ENCODE data around the gene FAM168B.

The FAM168B gene

DNA sequence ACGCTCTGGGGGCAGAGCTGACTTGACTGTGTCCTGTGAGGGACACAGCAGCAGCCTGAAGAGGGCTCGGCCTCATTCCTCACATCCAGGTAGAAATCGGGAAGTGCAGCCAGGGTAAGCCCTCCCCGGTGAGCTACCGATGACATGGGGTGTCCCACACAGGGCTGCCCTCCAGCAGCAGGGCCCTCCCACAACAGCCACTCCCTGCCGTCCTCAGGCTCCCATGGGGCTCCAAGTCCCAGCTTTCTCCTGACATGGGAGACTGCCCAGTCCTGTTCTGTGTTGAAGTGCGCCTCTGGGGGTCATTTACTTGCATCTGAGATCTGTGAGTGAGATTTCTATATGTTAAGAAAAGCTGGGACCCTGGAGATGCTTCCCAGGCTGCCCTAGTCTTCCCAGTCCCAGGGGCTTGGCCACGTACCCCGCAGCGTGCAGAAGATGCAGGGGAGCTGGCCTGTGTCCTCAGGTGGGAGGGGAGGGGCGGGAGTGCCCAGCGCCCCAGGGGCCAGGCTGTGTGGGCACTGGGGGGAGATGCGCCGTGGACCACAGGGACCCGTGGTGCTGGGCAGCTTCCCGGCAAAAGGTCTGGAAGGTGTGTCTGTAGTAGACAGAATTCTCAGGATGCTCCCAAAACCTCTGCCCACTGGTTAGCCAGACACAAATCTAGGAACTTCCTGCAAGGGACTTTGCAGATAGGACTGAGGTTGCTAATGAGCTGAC is 87.9 kb downstream of the FAM168B start:
- Histone ChIP-seq H3K23ac (ENCODE audit: low read length) (no peak overlapping the region), H3K36me3 (ENCODE audit: control insufficient read depth, insufficient read depth, low read length) (no peaks in the 10 kb centered on the region), H3K27me3 (ENCODE audit: insufficient read depth, low read length, poor library complexity) (no peaks in the 10 kb centered on the region), H4K5ac (ENCODE audit: low read length) (no peak overlapping the region), H3K4ac (ENCODE audit: low read depth, low read length) (no peak overlapping the region), H3K9ac (ENCODE audit: low read length) (no peak overlapping the region), H3K4me3 (ENCODE audit: low read length) (no peak overlapping the region), H3K27ac (ENCODE audit: low read depth, low read length) (no peak overlapping the region), H3K79me2 (ENCODE audit: control insufficient read depth, insufficient read depth, low read length) (no peaks in the 10 kb centered on the region), H2BK15ac (replicated peaks; ENCODE audit: low read depth) (no peak overlapping the region), H4K8ac (ENCODE audit: low read depth, low read length) (no peak overlapping the region), H3K56ac (ENCODE audit: low read length) (no peak overlapping the region), H3K79me1 (ENCODE audit: low read length) (no peaks in the 10 kb centered on the region), H3K4me1 (ENCODE audit: control insufficient read depth, low read depth, low read length) (no peaks in the 10 kb centered on the region), H3K4me2 (ENCODE audit: low read length) (no peak overlapping the region), H2BK120ac (ENCODE audit: low read depth, low read length) (no peak overlapping the region), H2BK5ac (ENCODE audit: low read length) (no peak overlapping the region), H3K18ac (ENCODE audit: low read length) (no peak overlapping the region), H2AK5ac (ENCODE audit: low read length) (no peak overlapping the region)
- WGBS (ENCODE audit: extremely low coverage, insufficient coverage, low lambda C conversion rate): no CpG with 5 or more reads among the region's 16 CpGs
- DNase-seq: no peak

GRCh38 chr2:131004446-131005209 is 88.6 kb downstream of the FAM168B start:
- no peak overlapping the region for H3K4ac ChIP-seq (ENCODE audit: low read depth, low read length)
- no peak for DNase-seq
- WGBS (ENCODE audit: extremely low coverage, insufficient coverage, low lambda C conversion rate): no CpG with 5 or more reads among the region's 11 CpGs
- H2BK120ac ChIP-seq (ENCODE audit: low read depth, low read length): no peak overlapping the region
- no peaks in the 10 kb centered on the region for H3K79me2 ChIP-seq (ENCODE audit: control insufficient read depth, insufficient read depth, low read length)
- no peak overlapping the region for H4K5ac ChIP-seq (ENCODE audit: low read length)
- no peaks in the 10 kb centered on the region for H3K36me3 ChIP-seq (ENCODE audit: control insufficient read depth, insufficient read depth, low read length)
- no peak overlapping the region for H3K4me2 ChIP-seq (ENCODE audit: low read length)
- no peak overlapping the region for H2BK15ac ChIP-seq (replicated peaks; ENCODE audit: low read depth)
- no peak overlapping the region for H4K8ac ChIP-seq (ENCODE audit: low read depth, low read length)
- H3K4me1 ChIP-seq (ENCODE audit: control insufficient read depth, low read depth, low read length): no peaks in the 10 kb centered on the region
- no peak overlapping the region for H3K9ac ChIP-seq (ENCODE audit: low read length)
- no peak overlapping the region for H2BK5ac ChIP-seq (ENCODE audit: low read length)
- H3K27ac ChIP-seq (ENCODE audit: low read depth, low read length): no peak overlapping the region
- H2AK5ac ChIP-seq (ENCODE audit: low read length): no peak overlapping the region
- no peak overlapping the region for H3K18ac ChIP-seq (ENCODE audit: low read length)
- no peak overlapping the region for H3K56ac ChIP-seq (ENCODE audit: low read length)
- no peaks in the 10 kb centered on the region for H3K79me1 ChIP-seq (ENCODE audit: low read length)
- H3K4me3 ChIP-seq (ENCODE audit: low read length): no peak overlapping the region
- H3K27me3 ChIP-seq (ENCODE audit: insufficient read depth, low read length, poor library complexity): no peaks in the 10 kb centered on the region
- no peak overlapping the region for H3K23ac ChIP-seq (ENCODE audit: low read length)

GRCh38 chr2:130998561-130998960 is 94.7 kb downstream of the FAM168B start:
- Histone ChIP-seq H3K79me2 (ENCODE audit: control insufficient read depth, insufficient read depth, low read length) (no peaks in the 10 kb centered on the region), H3K27ac (ENCODE audit: low read depth, low read length) (no peak overlapping the region), H3K79me1 (ENCODE audit: low read length) (no peaks in the 10 kb centered on the region), H2BK120ac (ENCODE audit: low read depth, low read length) (no peak overlapping the region), H3K56ac (ENCODE audit: low read length) (no peak overlapping the region), H3K4me1 (ENCODE audit: control insufficient read depth, low read depth, low read length) (no peaks in the 10 kb centered on the region), H4K5ac (ENCODE audit: low read length) (no peak overlapping the region), H3K9ac (ENCODE audit: low read length) (no peak overlapping the region), H3K36me3 (ENCODE audit: control insufficient read depth, insufficient read depth, low read length) (no peaks in the 10 kb centered on the region), H3K18ac (ENCODE audit: low read length) (no peak overlapping the region), H2BK15ac (replicated peaks; ENCODE audit: low read depth) (no peak overlapping the region), H3K4me2 (ENCODE audit: low read length) (no peak overlapping the region), H3K23ac (ENCODE audit: low read length) (no peak overlapping the region), H2AK5ac (ENCODE audit: low read length) (no peak overlapping the region), H3K4ac (ENCODE audit: low read depth, low read length) (no peak overlapping the region), H2BK5ac (ENCODE audit: low read length) (no peak overlapping the region), H4K8ac (ENCODE audit: low read depth, low read length) (no peak overlapping the region), H3K27me3 (ENCODE audit: insufficient read depth, low read length, poor library complexity) (no peaks in the 10 kb centered on the region), H3K4me3 (ENCODE audit: low read length) (no peak overlapping the region)
- WGBS (ENCODE audit: extremely low coverage, insufficient coverage, low lambda C conversion rate): no CpG with 5 or more reads among the region's 6 CpGs
- no peak for DNase-seq

All from mesendoderm (in vitro differentiated cells).